Suprapubic skin (tissue), 4 donors: ENCODE data around the gene GLIPR1L2. TPM values are rescaled to one million over a fixed set of nuclear protein-coding genes. Genes with fewer than 3 reads are reported as not detected.

Experiments
- DNase-seq, 2 donors: peaks; one replicate each; pipeline ENCODE4 v3.0.0-alpha.2; 2019; ENCODE audit warnings: low spot score in 2 of 2
- H3K27ac ChIP-seq: fragments of 200-600 bp; sonication (generic); one replicate; pipeline ENCODE4 v1.5.1; 2019
- H3K27me3 ChIP-seq: fragments of 200-600 bp; sonication (generic); one replicate; pipeline ENCODE4 v1.5.1; 2019
- H3K36me3 ChIP-seq: fragments of 200-600 bp; sonication (generic); one replicate; pipeline ENCODE4 v1.5.1; 2019
- H3K4me1 ChIP-seq: fragments of 200-600 bp; sonication (generic); one replicate; pipeline ENCODE4 v1.5.1; 2019
- H3K4me3 ChIP-seq: fragments of 200-600 bp; sonication (generic); one replicate; pipeline ENCODE4 v1.5.1; 2019; ENCODE audit warnings: mild to moderate bottlenecking
- H3K9me3 ChIP-seq: fragments of 200-600 bp; sonication (generic); one replicate; pipeline ENCODE4 v1.5.1; 2019
- EP300 ChIP-seq: sonication (generic); formaldehyde crosslinking; IDR thresholded peaks from one replicate; pipeline ENCODE4 v1.6.1; 2017; ENCODE audit warnings: antibody characterized with exemption
- POLR2A ChIP-seq, 2 donors: fragments of 450-650 bp; IDR thresholded peaks; one replicate each; pipeline ENCODE4 v1.6.1; 2017; ENCODE audit warnings: antibody characterized with exemption in 2 of 2, mild to moderate bottlenecking in 2 of 2, moderate library complexity in 2 of 2
- POLR2AphosphoS5 ChIP-seq, 3 donors: sonication (generic); formaldehyde crosslinking; IDR thresholded peaks; one replicate each; pipeline ENCODE4 v1.6.1; 2017; ENCODE audit warnings: antibody characterized with exemption in 3 of 3
- WGBS: methylation state at CpG from one replicate; pipeline ENCODE4 v1.1.5; 2018; 5-methylcytosine and 5-hydroxymethylcytosine counted together
- total RNA-seq, 4 donors: library from RNA; depleted of rRNA; stranded (reverse); fragments of >200 nt; gene quantifications; one replicate each; pipeline ENCODE4 v1.1.0, GENCODE V29; 2016
- TF ChIP-seq, protein P1 (sequence below), 2 donors: fragments of 200-600 bp in 1 of 2; fragments of 450-650 bp in 1 of 2; sonication (generic) in 1 of 2; IDR thresholded peaks; one replicate each; pipeline ENCODE4 v1.5.1; 2016 to 2019; ENCODE audit warnings: antibody characterized with exemption in 2 of 2, mild to moderate bottlenecking in 1 of 2, moderate library complexity in 1 of 2

The GLIPR1L2 gene
- total RNA-seq, 4 donors from 2014 or later, result 0.60 to 3.1 (median 2.3) TPM

DNA sequence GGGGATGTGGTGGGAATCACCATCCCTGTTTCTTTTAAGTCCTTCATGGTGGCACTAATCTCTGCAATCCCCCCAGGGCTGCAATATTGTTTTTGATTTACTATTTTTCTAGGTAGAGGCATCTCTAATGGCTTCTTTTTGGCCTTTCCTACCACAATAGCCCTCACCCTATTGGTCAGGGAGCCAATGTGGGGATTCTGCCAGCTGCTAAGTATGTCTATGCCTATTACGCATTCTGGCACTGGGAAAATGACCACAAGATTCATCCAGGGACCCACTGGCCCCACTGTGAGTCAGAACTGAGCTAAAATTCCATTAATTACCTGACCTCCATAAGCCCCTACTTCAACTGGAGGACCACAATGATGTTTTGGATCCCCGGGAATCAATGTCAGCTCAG lies 15.9 kb upstream of the GLIPR1L2 start:
- no peak overlapping the region for H3K27ac ChIP-seq
- no peaks in the 10 kb centered on the region for H3K27me3 ChIP-seq
- H3K4me3 ChIP-seq, result no peak overlapping the region
- 100% methylated on average over 2 of the region's 2 CpGs for WGBS
- no peaks in the 10 kb centered on the region for H3K4me1 ChIP-seq
- DNase-seq, result no peak
- TF ChIP-seq POLR2AphosphoS5 (IDR thresholded peaks at IDR 0.05), result no peak
- TF ChIP-seq, protein P1, sequence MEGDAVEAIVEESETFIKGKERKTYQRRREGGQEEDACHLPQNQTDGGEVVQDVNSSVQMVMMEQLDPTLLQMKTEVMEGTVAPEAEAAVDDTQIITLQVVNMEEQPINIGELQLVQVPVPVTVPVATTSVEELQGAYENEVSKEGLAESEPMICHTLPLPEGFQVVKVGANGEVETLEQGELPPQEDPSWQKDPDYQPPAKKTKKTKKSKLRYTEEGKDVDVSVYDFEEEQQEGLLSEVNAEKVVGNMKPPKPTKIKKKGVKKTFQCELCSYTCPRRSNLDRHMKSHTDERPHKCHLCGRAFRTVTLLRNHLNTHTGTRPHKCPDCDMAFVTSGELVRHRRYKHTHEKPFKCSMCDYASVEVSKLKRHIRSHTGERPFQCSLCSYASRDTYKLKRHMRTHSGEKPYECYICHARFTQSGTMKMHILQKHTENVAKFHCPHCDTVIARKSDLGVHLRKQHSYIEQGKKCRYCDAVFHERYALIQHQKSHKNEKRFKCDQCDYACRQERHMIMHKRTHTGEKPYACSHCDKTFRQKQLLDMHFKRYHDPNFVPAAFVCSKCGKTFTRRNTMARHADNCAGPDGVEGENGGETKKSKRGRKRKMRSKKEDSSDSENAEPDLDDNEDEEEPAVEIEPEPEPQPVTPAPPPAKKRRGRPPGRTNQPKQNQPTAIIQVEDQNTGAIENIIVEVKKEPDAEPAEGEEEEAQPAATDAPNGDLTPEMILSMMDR (IDR thresholded peaks at IDR 0.05), result no peak
- no peak for TF ChIP-seq POLR2A (IDR thresholded peaks at IDR 0.05)
- TF ChIP-seq EP300, result no peak
- H3K36me3 ChIP-seq, result no peaks in the 10 kb centered on the region
- no peaks in the 10 kb centered on the region for H3K9me3 ChIP-seq

- Histone ChIP-seq H3K27ac (no peak overlapping the region), H3K27me3 (no peaks in the 10 kb centered on the region), H3K36me3 (no peaks in the 10 kb centered on the region), H3K4me3 (no peak overlapping the region), H3K4me1 (no peaks in the 10 kb centered on the region), H3K9me3 (no peaks in the 10 kb centered on the region)
- TF ChIP-seq POLR2A (IDR thresholded peaks at IDR 0.05) (no peak), EP300 (no peak), POLR2AphosphoS5 (IDR thresholded peaks at IDR 0.05) (no peak)
- TF ChIP-seq, protein P1 (IDR thresholded peaks at IDR 0.05), result no peak
- DNase-seq, result no peak
- WGBS, result 94% methylated on average over 1 of the region's 1 CpG
Observed at GRCh38 chr12:75378354-75378753, 12.5 kb upstream of the GLIPR1L2 start.

DNA sequence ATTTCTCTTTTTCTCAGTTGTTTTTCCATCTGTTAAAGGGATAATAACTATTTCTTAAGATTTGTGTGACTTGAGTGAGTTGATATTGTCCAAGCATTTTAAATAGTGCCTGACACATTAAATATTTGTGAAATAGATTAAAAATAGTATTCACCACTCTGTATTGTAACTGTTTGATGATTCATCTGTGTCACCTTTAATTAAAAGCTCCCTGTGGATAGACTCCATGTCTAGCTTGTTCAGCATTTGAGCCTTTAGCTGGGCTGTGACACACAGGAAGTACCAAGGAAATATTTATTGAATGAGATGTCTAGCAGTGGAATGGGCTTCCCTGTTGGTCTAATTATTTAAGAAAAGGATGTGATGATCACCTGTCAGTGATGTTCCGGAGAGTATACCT lies 1.8 kb upstream of the GLIPR1L2 start:
- 94% methylated on average over 1 of the region's 1 CpG for WGBS

GRCh38 chr12:75389706-75390105 lies 1.2 kb upstream of the GLIPR1L2 start:
- no peaks in the 10 kb centered on the region for H3K9me3 ChIP-seq

More for the DNA sequence above, 1.8 kb upstream of the GLIPR1L2 start:
- no peak for DNase-seq
- TF ChIP-seq POLR2A (IDR thresholded peaks at IDR 0.05) (no peak), EP300 (no peak), POLR2AphosphoS5 (IDR thresholded peaks at IDR 0.05) (no peak)
- TF ChIP-seq, protein P1 (IDR thresholded peaks at IDR 0.05), result no peak
- H3K4me1 ChIP-seq, result peaks cover 18% of the 10 kb centered on the region
- no peaks in the 10 kb centered on the region for H3K36me3 ChIP-seq
- H3K4me3 ChIP-seq, result peak overlapping the region; percentile 57
- no peaks in the 10 kb centered on the region for H3K27me3 ChIP-seq
- no peaks in the 10 kb centered on the region for H3K9me3 ChIP-seq
- no peak overlapping the region for H3K27ac ChIP-seq

DNA sequence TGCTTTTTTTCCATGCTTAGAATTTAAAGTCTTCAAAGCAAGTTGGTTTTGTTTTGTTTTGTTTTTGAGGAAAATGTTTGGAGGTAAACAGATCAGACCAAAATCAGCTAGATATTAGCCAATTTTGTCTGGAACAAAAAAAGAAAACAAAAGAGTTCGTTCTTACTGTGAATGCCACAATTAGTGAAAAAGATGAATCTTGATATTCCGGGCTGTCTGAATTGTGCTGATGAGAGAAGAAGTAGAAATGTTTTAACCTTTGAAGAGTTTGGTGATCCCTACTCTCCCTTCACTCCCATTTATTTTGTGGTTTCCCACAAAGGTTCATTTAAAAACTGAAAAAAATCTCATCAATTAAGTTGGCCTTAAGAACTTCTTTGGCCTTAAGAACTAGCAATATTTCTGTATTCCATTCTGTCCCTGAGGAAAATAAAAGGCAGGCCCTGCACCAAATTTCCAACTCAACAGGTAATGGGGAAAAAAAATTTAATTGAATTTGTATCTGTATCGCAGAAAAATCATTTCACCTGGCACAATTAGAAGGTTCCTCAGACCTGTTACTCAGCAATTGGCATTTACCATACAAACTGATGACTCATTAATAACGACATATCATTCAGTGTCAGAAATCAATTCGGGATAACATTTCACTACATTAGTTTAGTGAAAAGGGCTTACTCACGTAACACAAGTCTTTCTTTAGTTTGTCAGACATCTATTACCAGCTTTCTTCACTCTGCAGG lies 562 bp upstream of the GLIPR1L2 start:
- no peaks in the 10 kb centered on the region for H3K27me3 ChIP-seq
- 15% methylated on average over 6 of the region's 6 CpGs for WGBS
- H3K27ac ChIP-seq, result peak overlapping the region; percentile 84
- peaks cover 18% of the 10 kb centered on the region for H3K4me1 ChIP-seq
- peak overlapping the region; percentile 57 for H3K4me3 ChIP-seq
- H3K9me3 ChIP-seq, result no peaks in the 10 kb centered on the region
- H3K36me3 ChIP-seq, result no peaks in the 10 kb centered on the region
- TF ChIP-seq EP300 (no peak), POLR2AphosphoS5 (IDR thresholded peaks at IDR 0.05) (no peak), POLR2A (IDR thresholded peaks at IDR 0.05) (no peak)
- TF ChIP-seq, protein P1 (IDR thresholded peaks at IDR 0.05), result no peak
- DNase-seq, result no peak

More at GRCh38 chr12:75389706-75390105, 1.2 kb upstream of the GLIPR1L2 start:
- H3K4me3 ChIP-seq, result peak overlapping the region; percentile 57
- H3K27ac ChIP-seq, result peak overlapping the region; percentile 84
- DNase-seq, result no peak
- WGBS, result 6% methylated on average over 1 of the region's 1 CpG
- TF ChIP-seq, protein P1 (IDR thresholded peaks at IDR 0.05), result no peak
- TF ChIP-seq EP300 (no peak), POLR2AphosphoS5 (IDR thresholded peaks at IDR 0.05) (no peak), POLR2A (IDR thresholded peaks at IDR 0.05) (no peak)
- no peaks in the 10 kb centered on the region for H3K27me3 ChIP-seq
- H3K4me1 ChIP-seq, result peaks cover 18% of the 10 kb centered on the region
- no peaks in the 10 kb centered on the region for H3K36me3 ChIP-seq
